Measurements from ENCODE around the gene GAB2.
"Not testable (repeated sequence)": the region's sequence is repeated elsewhere in the genome, so short reads cannot be mapped to it uniquely, and the experiment has no call there.

GAB2 gene

DNA sequence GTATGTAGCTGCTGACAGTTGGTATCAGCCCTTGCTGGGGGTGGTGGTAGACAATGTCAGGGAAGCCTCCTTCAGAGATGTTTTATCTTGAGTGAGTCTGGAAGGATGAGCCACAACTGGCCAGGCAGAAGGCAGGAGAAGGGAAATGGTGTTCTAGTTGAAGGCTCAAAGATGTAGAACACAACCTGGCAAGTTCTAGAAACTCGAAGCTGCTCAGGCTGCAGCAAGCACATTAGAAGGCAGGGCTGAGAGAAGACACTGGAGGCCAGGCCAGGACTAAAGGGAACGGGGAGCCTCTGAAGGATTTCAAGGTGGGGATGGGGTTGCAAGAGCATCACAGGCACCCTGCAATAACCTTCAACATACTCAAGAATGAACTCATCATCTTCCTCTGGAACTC lies 188.5 kb downstream of the GAB2 start:
- H3K4me1 ChIP-seq (ENCODE audit: insufficient read depth, low read length), result no peaks in the 10 kb centered on the region
- H3K9me3 ChIP-seq (ENCODE audit: insufficient read depth, low read depth, low read length), result no peaks in the 10 kb centered on the region
- H3K36me3 ChIP-seq (ENCODE audit: insufficient read depth, low read depth, low read length), result peaks cover 6% of the 10 kb centered on the region; the same call in 1 of the 2 replicates
- no peaks in the 10 kb centered on the region for H3K27me3 ChIP-seq (ENCODE audit: insufficient read depth, low read length)
- no peak overlapping the region for H3K9ac ChIP-seq (ENCODE audit: low read depth, low read length)
- H3K27ac ChIP-seq (ENCODE audit: low read length), result no peak overlapping the region
- no peak overlapping the region for H3K4me3 ChIP-seq (ENCODE audit: low read length)

DNA sequence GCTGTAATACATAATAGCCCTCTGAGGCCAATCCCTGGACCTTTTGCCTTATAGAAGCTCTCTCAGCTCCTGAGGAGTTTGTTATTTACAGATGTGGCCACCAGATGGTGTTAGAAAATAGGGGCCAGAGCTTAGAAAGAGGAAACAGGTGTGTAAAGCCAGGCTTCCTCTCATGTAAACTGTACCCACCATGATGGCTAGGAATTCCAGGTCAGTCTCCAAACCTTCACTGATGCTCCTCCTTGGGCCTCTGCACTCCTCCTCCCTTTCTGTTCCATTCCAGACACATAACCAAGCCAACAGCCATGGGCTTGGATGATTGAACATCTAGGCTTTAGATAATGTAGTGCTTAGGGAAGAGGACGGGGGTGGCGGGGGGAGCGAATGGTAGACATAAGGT lies 189.2 kb downstream of the GAB2 start:
- H3K27me3 ChIP-seq (ENCODE audit: insufficient read depth, low read length), result no peaks in the 10 kb centered on the region
- H3K9ac ChIP-seq (ENCODE audit: low read depth, low read length), result no peak overlapping the region
- H3K4me3 ChIP-seq (ENCODE audit: low read length), result no peak overlapping the region
- H3K36me3 ChIP-seq (ENCODE audit: insufficient read depth, low read depth, low read length), result peaks cover 6% of the 10 kb centered on the region; the same call in 1 of the 2 replicates
- H3K27ac ChIP-seq (ENCODE audit: low read length), result no peak overlapping the region
- no peaks in the 10 kb centered on the region for H3K4me1 ChIP-seq (ENCODE audit: insufficient read depth, low read length)
- no peaks in the 10 kb centered on the region for H3K9me3 ChIP-seq (ENCODE audit: insufficient read depth, low read depth, low read length)

DNA sequence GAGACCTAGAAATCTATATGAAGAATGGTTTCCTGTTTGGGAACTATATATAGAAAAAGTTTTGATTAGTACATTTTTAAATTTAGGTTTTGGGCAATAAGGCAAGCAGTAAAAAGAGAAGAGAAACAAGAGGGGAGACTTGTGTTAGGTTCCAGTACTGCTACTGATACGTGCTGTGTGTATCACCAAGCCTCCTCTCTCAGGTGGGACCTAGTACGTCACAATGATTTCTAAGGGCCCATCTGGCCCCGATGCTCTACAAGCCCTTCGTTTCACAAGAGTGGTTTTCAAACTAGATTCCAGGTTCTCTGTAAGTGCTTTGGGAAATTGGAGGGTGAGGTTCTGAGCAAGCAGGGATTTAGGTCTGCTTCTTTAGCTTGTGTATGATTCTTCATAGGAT lies 189.7 kb downstream of the GAB2 start:
- H3K27ac ChIP-seq (ENCODE audit: low read length), result no peak overlapping the region
- H3K4me1 ChIP-seq (ENCODE audit: insufficient read depth, low read length), result no peaks in the 10 kb centered on the region
- no peak overlapping the region for H3K4me3 ChIP-seq (ENCODE audit: low read length)
- no peak overlapping the region for H3K9ac ChIP-seq (ENCODE audit: low read depth, low read length)
- H3K9me3 ChIP-seq (ENCODE audit: insufficient read depth, low read depth, low read length), result no peaks in the 10 kb centered on the region
- H3K27me3 ChIP-seq (ENCODE audit: insufficient read depth, low read length), result no peaks in the 10 kb centered on the region
- H3K36me3 ChIP-seq (ENCODE audit: insufficient read depth, low read depth, low read length), result peaks cover 6% of the 10 kb centered on the region; the same call in 1 of the 2 replicates

DNA sequence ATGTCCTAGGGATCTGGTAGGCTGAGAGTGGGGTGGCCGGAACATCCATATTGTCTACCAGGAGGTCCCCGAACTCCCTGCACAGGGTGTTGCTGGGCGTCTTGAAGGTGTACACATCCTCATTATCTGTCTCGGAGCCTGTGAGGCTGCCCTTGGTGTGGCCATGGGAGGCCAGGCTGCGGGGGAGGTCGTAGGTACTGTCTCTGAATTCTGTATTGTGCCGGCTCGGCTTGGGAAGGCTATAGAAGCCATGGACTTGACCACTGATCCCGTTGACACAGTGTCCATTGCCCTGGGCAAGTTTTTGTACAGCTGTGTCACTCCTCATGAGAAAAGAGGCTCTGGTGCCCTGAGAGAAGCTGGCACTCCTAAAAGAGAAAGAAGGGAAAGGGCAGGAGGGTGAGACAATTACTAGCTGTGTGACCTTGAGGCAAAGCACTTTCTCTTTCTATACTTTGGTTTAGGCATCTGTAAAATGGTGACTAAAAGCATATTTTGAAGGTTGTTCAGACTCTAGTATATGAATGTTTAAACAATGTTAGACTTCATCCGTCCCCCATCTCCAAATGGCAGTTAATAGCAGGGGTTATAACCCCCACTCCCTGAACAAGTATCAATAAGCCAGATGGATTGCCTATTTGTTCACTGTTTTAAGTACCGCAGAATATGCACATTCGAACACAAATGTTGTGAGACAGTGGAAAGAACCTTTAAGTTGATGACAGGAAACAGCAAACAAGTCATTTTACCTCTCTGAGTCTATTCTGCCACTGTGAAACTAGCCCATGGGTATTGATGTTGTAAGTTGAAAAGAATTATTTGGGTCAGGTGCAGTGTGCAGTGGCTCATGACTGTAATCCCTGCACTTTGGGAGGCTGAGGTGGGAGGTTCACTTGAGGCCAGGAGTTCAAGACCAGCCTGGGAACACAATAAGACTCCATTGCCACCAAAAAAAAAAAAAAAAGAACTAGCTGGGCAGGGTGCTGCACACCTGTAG lies 190.6 kb downstream of the GAB2 start:
- Histone ChIP-seq H3K27ac (ENCODE audit: low read length) (no peak overlapping the region), H3K4me3 (ENCODE audit: low read length) (no peak overlapping the region), H3K36me3 (ENCODE audit: insufficient read depth, low read depth, low read length) (peaks cover 6% of the 10 kb centered on the region; the same call in 1 of the 2 replicates)

DNA sequence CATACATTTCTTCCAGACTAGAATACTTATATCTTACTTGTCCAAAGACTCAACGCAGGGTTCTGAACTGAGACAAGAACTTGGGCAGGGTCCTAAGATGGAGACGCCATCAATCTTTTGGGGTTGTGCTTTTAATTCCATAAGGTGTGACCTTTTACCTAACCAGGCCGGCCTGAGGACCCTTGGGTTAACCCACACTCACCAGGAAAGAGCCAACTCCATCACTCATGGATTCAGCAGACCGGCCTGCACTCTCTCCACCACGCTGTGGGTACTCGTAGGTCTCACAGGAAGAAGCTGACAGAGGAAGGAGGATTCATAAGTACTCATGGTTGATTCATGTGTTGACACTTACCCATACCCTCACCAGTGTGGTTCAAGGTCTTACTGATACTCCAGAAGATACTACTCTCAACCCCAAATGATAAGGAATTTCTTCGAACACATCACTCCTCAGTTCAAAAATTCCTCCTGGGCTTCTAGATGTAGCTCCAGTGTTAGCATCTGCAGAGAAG lies 192.7 kb downstream of the GAB2 start:
- Histone ChIP-seq H3K36me3 (ENCODE audit: insufficient read depth, low read depth, low read length) (peaks cover 15% of the 10 kb centered on the region), H3K4me3 (ENCODE audit: low read length) (no peak overlapping the region), H3K27ac (ENCODE audit: low read length) (no peak overlapping the region), H3K9me3 (ENCODE audit: insufficient read depth, low read depth, low read length) (no peaks in the 10 kb centered on the region), H3K27me3 (ENCODE audit: insufficient read depth, low read length) (no peaks in the 10 kb centered on the region), H3K4me1 (ENCODE audit: insufficient read depth, low read length) (no peaks in the 10 kb centered on the region), H3K9ac (ENCODE audit: low read depth, low read length) (no peak overlapping the region)

More for the DNA sequence above, 190.6 kb downstream of the GAB2 start:
- Histone ChIP-seq H3K9ac (ENCODE audit: low read depth, low read length) (no peak overlapping the region), H3K9me3 (ENCODE audit: insufficient read depth, low read depth, low read length) (no peaks in the 10 kb centered on the region), H3K4me1 (ENCODE audit: insufficient read depth, low read length) (no peaks in the 10 kb centered on the region), H3K27me3 (ENCODE audit: insufficient read depth, low read length) (no peaks in the 10 kb centered on the region)

DNA sequence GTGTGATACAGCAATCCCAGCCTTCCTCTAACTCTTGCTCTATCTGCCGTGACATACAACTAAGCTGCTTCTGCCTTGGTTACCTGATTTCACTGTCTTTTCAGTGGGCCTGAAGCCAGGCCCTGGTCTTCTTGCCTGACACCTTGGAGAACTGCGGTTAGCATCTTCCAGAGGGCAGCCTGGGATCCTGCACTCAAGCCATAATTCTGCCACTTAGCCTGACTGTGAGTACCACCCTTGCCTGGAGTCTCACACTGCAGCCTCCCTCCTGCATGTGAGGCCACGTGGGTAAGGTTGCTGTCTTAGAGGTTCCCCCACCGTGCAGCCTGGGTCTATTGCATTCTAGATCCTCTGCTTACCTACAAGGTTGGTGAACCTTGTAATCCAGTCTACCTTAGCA lies 193.1 kb downstream of the GAB2 start:
- Histone ChIP-seq H3K27me3 (ENCODE audit: insufficient read depth, low read length) (no peaks in the 10 kb centered on the region), H3K4me3 (ENCODE audit: low read length) (no peak overlapping the region), H3K36me3 (ENCODE audit: insufficient read depth, low read depth, low read length) (peaks cover 16% of the 10 kb centered on the region), H3K4me1 (ENCODE audit: insufficient read depth, low read length) (no peaks in the 10 kb centered on the region), H3K9me3 (ENCODE audit: insufficient read depth, low read depth, low read length) (no peaks in the 10 kb centered on the region), H3K27ac (ENCODE audit: low read length) (no peak overlapping the region), H3K9ac (ENCODE audit: low read depth, low read length) (no peak overlapping the region)

DNA sequence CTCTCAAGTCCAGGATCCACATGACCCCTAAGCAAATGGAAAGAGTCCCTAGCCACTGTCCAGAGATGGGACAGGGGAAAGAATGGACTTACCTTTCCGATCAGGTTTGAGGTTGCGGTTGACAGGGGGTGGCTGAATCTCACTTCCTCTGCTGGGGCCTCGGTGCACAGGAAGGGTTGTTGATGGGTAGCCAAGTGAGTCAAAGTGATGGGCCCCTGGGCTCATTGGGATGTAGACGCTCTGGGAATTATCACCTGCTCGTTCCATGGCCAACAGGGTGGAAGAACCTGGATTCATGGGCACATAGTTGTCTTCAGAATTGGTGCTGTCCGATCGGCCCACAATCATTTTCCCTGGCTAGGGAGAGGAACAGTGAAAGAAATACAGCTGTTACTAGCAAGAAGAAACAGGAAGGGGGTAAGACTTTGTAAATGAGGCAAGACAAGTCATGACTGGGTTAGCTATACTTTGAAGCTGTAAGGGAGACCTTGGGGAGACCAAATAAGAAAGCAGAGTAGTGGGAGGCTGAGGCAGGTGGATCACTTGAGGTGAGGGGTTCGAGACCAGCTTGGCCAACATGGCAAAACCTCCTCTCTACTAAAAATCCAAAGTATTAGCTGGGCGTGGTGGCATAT lies 194.2 kb downstream of the GAB2 start:
- no peak overlapping the region for H3K9ac ChIP-seq (ENCODE audit: low read depth, low read length)
- H3K9me3 ChIP-seq (ENCODE audit: insufficient read depth, low read depth, low read length), result no peaks in the 10 kb centered on the region
- H3K27ac ChIP-seq (ENCODE audit: low read length), result no peak overlapping the region
- H3K4me3 ChIP-seq (ENCODE audit: low read length), result no peak overlapping the region
- H3K27me3 ChIP-seq (ENCODE audit: insufficient read depth, low read length), result no peaks in the 10 kb centered on the region
- H3K4me1 ChIP-seq (ENCODE audit: insufficient read depth, low read length), result no peaks in the 10 kb centered on the region
- peaks cover 24% of the 10 kb centered on the region for H3K36me3 ChIP-seq (ENCODE audit: insufficient read depth, low read depth, low read length)

DNA sequence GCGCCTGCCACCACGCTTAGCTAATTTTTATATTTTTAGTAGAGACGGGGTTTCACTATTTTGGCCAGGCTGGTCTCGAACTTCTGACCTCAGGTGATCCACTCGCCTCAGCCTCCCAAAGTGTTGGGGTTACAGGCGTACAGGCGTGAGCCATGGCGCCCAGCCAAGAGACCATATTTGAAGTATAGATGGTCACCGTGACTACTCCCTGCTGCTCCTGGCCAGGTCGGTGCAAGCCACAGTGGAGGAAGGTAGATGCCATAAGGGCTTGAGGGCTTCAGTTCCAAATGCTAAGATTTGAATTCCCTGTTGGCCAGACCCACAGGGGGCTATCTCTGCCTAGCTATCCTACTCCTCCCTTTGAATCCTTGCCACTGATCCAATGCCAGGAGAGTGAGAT lies 194.9 kb downstream of the GAB2 start:
- not testable (repeated sequence) for H3K9ac ChIP-seq (ENCODE audit: low read depth, low read length); H3K27ac ChIP-seq (ENCODE audit: low read length); H3K4me1 ChIP-seq (ENCODE audit: insufficient read depth, low read length); H3K27me3 ChIP-seq (ENCODE audit: insufficient read depth, low read length); H3K9me3 ChIP-seq (ENCODE audit: insufficient read depth, low read depth, low read length); H3K4me3 ChIP-seq (ENCODE audit: low read length)
- peaks cover 24% of the 10 kb centered on the region for H3K36me3 ChIP-seq (ENCODE audit: insufficient read depth, low read depth, low read length)

DNA sequence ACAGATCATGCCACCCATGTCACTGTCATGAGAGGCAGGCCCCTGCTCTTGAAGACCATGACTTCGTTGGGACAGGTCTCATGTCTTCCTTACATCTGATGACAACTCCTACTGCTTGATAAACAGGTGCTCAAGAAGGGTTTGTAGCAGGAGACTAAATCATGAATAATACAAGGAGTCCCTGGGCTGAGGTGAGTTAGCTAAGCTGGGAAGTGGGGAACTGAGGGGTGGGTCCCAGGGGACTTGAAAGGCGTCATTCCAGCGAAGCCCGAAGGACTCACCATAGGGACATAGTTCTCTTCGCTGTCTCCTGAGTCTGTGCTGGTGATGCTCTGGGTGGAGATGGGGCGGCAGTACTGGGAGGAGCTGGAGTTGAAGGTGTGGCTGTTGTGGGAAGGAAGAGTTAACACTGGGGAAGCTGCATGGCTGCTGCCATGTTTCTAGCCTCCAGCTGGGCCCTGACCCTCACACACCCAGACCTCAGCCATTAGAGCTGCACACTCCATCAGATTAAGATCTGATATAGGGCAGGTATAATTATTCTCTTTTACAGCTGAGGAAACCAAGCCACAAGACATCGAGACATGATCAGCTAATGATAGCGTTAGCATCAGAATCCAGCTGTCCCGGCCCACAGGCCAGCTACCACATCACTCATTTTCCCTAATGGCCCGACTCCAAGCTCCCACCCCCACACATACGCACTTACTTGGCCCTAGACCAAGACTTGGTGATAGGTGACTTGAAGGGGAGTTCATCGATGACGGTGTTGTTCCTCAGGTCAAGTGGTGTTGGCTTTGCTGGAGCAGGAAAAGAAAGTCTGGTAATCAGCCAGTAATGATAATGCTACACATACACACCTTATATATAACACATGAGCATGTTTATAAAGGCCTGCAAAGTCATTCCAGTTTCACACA lies 196.0 kb downstream of the GAB2 start:
- Histone ChIP-seq H3K4me3 (ENCODE audit: low read length) (no peak overlapping the region), H3K4me1 (ENCODE audit: insufficient read depth, low read length) (no peaks in the 10 kb centered on the region), H3K36me3 (ENCODE audit: insufficient read depth, low read depth, low read length) (peaks cover 24% of the 10 kb centered on the region), H3K9me3 (ENCODE audit: insufficient read depth, low read depth, low read length) (no peaks in the 10 kb centered on the region), H3K27ac (ENCODE audit: low read length) (no peak overlapping the region), H3K27me3 (ENCODE audit: insufficient read depth, low read length) (no peaks in the 10 kb centered on the region), H3K9ac (ENCODE audit: low read depth, low read length) (no peak overlapping the region)

DNA sequence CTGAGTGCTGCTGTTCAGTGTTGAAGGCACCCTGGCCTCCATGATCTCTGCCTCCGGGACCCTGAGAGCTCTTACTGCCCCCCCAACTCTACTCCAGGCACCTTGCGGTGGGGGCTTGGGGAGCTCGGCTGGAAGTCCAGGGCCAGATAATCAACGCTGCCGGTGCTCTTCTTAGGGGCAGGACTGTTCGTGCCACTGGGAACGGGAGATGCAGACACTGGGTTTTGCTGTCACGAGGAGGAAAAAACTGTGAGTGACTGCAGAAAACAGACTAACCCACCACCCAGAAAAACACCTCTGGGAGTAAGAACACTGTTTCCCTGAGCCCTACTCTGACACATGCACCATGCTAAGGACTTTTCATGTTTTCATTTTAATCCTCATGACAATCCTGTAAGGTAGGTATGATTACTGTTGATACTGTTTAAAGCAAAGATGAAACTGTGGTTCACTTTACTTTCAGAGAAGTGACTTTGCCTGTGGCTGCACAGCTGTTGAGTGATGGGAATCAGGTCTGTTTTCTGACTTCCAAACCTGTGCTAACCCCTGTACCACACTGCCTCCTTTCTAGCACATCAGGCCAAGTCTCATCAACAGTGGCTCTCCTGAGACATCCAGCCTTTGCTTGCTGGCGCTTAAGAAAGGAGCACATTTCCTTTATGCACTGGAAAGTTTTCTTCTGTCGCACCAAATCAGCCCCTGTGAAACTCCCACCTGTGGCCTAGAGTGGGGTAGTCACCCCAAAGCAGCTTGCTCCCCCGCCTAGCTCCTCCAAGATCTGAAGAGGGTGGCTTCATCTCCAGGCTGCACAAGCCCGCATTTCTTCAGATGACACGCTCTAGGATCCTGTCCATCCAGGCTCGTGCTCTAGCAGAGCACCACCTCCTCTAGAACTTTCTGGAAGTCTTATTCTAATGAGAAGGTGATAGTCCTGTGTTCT lies 197.1 kb downstream of the GAB2 start:
- peaks cover 24% of the 10 kb centered on the region for H3K36me3 ChIP-seq (ENCODE audit: insufficient read depth, low read depth, low read length)
- H3K9me3 ChIP-seq (ENCODE audit: insufficient read depth, low read depth, low read length), result no peaks in the 10 kb centered on the region
- H3K9ac ChIP-seq (ENCODE audit: low read depth, low read length), result no peak overlapping the region
- no peak overlapping the region for H3K27ac ChIP-seq (ENCODE audit: low read length)
- no peaks in the 10 kb centered on the region for H3K4me1 ChIP-seq (ENCODE audit: insufficient read depth, low read length)
- no peaks in the 10 kb centered on the region for H3K27me3 ChIP-seq (ENCODE audit: insufficient read depth, low read length)
- no peak overlapping the region for H3K4me3 ChIP-seq (ENCODE audit: low read length)

All from iPS-20b (cell line).